Osteoblast (primary cell): ENCODE data around the gene CHRNG. TPM values are rescaled to one million over a fixed set of nuclear protein-coding genes. Genes with fewer than 3 reads are reported as not detected.

Source experiments
- DNase-seq: peaks from one replicate; pipeline ENCODE4 v3.0.0; 2011; ENCODE audit warnings: low spot score, mixed read lengths; ENCODE audit not compliant: insufficient read length; ENCODE audit errors: missing footprints
- H2AFZ ChIP-seq: 2 replicates; pipeline ENCODE4 v1.6.0; 2011; ENCODE audit warnings: mild to moderate bottlenecking, low read length
- H3K27ac ChIP-seq: 2 replicates; pipeline ENCODE4 v1.5.1; 2011; ENCODE audit warnings: mild to moderate bottlenecking, low read depth, low read length, moderate library complexity
- H3K27me3 ChIP-seq: 2 replicates; pipeline ENCODE4 v1.6.0; 2012; ENCODE audit warnings: mild to moderate bottlenecking, control low read depth, inconsistent platforms, low read length, moderate library complexity; ENCODE audit not compliant: insufficient read depth
- H3K36me3 ChIP-seq: 2 replicates; pipeline ENCODE4 v1.5.1; 2011; ENCODE audit warnings: mild to moderate bottlenecking, low read length, control low read depth, moderate library complexity; ENCODE audit not compliant: insufficient read depth
- H3K4me1 ChIP-seq: 2 replicates; pipeline ENCODE4 v1.5.1; 2011; ENCODE audit warnings: mild to moderate bottlenecking, low read length, control low read depth, moderate library complexity; ENCODE audit not compliant: insufficient read depth
- H3K4me2 ChIP-seq: 2 replicates; pipeline ENCODE4 v1.6.0; 2011; ENCODE audit warnings: mild to moderate bottlenecking, low read length; ENCODE audit not compliant: insufficient read depth
- H3K4me3 ChIP-seq: fragments of 200-600 bp; sonication (generic); 3 replicates; pipeline ENCODE4 v1.5.1; 2012; ENCODE audit warnings: mild to moderate bottlenecking, low read length, inconsistent platforms; ENCODE audit not compliant: insufficient read depth
- H3K79me2 ChIP-seq: 2 replicates; pipeline ENCODE4 v1.6.0; 2012; ENCODE audit warnings: mild to moderate bottlenecking, low read length, control low read depth, inconsistent platforms; ENCODE audit not compliant: insufficient read depth
- H3K9me3 ChIP-seq: 2 replicates; pipeline ENCODE4 v1.5.1; 2011; ENCODE audit warnings: low read depth, low read length, control low read depth
- H4K20me1 ChIP-seq: 2 replicates; pipeline ENCODE4 v1.6.0; 2012; ENCODE audit warnings: mild to moderate bottlenecking, low read length, control low read depth; ENCODE audit not compliant: insufficient read depth
- total RNA-seq: library from RNA; depleted of rRNA; stranded (reverse); fragments of >200 nt; gene quantifications from 2 replicates; pipeline ENCODE4 v1.2.3, GENCODE V29; 2012
- TF ChIP-seq, protein P1 (sequence below): IDR thresholded peaks from 2 replicates; pipeline ENCODE4 v1.5.1; 2011; ENCODE audit warnings: mild to moderate bottlenecking, low read depth, low read length, moderate library complexity; ENCODE audit errors: extremely low read depth

The CHRNG gene
- total RNA-seq, 1 donor: not detected

DNA sequence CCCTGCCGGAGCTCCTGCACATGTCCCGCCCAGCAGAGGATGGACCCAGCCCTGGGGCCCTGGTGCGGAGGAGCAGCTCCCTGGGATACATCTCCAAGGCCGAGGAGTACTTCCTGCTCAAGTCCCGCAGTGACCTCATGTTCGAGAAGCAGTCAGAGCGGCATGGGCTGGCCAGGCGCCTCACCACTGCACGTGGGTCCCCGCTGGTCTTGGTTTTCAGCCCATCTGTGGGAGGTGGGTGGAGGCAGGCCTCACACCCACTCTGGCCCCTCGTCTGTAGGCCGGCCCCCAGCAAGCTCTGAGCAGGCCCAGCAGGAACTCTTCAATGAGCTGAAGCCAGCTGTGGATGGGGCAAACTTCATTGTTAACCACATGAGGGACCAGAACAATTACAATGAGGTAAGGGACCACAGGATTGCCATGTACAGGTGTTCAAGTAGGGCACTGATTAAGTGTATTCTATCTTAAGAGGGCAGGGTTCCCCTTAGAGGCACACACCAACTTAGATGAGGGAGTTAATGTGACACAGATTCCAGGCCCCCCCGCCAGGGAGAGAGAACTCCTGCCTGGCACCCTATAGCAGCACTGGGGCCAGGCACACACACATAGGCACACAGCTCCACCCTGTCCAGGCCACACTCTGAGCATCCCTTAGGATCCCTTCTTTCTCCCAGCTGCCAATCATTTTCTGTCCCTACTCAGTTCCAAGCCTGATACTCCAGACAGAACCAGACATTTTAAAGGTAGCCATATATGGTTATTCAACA, 5.4 kb upstream of the CHRNG start:
- Histone ChIP-seq H3K9me3 (peaks cover 5% of the 10 kb centered on the region), H3K36me3 (no peaks in the 10 kb centered on the region), H3K4me1 (no peaks in the 10 kb centered on the region), H3K27ac (no peak overlapping the region), H3K79me2 (no peaks in the 10 kb centered on the region), H2AFZ (no peak overlapping the region), H3K27me3 (peaks cover 8% of the 10 kb centered on the region), H3K4me2 (no peak overlapping the region), H4K20me1 (no peaks in the 10 kb centered on the region), H3K4me3 (no peak overlapping the region)
- DNase-seq: peak; percentile 90
- TF ChIP-seq, protein P1, sequence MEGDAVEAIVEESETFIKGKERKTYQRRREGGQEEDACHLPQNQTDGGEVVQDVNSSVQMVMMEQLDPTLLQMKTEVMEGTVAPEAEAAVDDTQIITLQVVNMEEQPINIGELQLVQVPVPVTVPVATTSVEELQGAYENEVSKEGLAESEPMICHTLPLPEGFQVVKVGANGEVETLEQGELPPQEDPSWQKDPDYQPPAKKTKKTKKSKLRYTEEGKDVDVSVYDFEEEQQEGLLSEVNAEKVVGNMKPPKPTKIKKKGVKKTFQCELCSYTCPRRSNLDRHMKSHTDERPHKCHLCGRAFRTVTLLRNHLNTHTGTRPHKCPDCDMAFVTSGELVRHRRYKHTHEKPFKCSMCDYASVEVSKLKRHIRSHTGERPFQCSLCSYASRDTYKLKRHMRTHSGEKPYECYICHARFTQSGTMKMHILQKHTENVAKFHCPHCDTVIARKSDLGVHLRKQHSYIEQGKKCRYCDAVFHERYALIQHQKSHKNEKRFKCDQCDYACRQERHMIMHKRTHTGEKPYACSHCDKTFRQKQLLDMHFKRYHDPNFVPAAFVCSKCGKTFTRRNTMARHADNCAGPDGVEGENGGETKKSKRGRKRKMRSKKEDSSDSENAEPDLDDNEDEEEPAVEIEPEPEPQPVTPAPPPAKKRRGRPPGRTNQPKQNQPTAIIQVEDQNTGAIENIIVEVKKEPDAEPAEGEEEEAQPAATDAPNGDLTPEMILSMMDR: no peak

DNA sequence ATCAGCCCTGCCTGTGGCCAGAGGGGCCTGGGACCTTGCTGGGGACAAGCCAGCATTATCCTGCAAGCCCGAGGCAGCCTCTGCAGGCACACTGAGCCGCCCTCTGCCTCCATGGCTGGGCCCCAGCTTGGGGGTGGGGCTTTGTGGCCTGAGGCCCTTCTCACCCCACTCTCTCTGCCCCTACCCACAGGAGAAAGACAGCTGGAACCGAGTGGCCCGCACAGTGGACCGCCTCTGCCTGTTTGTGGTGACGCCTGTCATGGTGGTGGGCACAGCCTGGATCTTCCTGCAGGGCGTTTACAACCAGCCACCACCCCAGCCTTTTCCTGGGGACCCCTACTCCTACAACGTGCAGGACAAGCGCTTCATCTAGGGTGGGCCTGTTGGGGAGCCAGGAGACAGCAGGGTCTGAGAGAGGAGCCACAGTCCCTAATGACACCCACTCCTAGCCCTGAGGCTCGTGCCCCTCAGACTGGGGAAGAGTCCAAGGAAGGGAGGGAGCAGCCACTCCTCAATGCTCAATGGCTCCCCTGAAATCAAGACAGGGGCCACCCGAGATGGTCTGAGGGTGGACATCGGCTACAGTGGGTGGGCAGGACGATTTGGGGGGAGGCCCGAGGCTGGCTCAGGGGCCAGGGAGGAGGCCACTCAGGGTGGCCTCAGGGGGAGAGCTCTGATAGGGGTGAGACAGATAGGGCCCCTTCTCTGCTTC, 4.4 kb upstream of the CHRNG start:
- H3K79me2 ChIP-seq: no peaks in the 10 kb centered on the region
- TF ChIP-seq, protein P1: no peak
- no peak overlapping the region for H2AFZ ChIP-seq
- H3K4me1 ChIP-seq: no peaks in the 10 kb centered on the region
- H4K20me1 ChIP-seq: no peaks in the 10 kb centered on the region
- no peak overlapping the region for H3K4me3 ChIP-seq
- no peak overlapping the region for H3K4me2 ChIP-seq
- peak; percentile 62 for DNase-seq
- H3K9me3 ChIP-seq: peaks cover 5% of the 10 kb centered on the region
- H3K27ac ChIP-seq: no peak overlapping the region
- H3K27me3 ChIP-seq: peaks cover 13% of the 10 kb centered on the region
- no peaks in the 10 kb centered on the region for H3K36me3 ChIP-seq

DNA sequence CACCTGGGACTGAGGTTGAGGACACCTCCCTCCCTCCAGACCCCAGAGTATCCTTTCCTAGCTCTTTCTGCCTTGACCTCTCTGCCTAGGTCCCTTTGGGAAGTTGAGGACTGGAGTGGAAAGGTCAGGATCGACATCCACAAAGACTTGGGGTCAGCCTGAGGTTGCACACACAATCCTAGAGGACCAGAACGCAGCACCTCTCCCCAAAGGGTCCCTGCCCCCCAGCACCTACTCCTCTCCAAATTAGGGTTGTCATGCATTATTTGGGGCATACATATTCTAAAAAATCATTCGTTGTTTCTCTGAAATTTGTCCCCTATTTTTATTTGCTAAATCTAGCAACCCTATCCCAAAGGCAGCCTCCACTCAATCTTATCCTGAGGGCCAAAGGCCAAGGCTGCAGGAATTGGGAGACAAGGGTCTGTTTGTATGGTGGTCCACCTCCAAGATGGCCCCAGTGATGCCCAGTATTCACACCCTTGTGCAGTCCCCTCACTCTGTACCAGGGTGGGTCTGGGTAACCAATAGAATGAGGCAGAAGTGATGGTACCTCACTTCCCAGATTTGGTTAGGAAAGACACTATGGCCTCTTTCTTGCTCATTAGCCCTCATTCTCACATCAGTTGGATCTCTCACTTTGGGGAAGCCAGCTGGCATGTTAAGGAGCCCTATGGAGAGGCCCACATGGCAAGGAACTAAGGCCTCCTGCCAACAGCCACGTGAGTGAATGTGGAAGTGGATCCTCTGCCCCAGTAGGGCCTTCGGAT, 3.5 kb upstream of the CHRNG start:
- peak; percentile 77 for DNase-seq
- Histone ChIP-seq H4K20me1 (no peaks in the 10 kb centered on the region), H3K4me3 (no peak overlapping the region), H3K9me3 (peaks cover 5% of the 10 kb centered on the region), H3K36me3 (no peaks in the 10 kb centered on the region), H3K4me1 (no peaks in the 10 kb centered on the region), H3K79me2 (no peaks in the 10 kb centered on the region), H3K27ac (no peak overlapping the region), H2AFZ (no peak overlapping the region), H3K27me3 (peaks cover 16% of the 10 kb centered on the region), H3K4me2 (no peak overlapping the region)
- TF ChIP-seq, protein P1: no peak
